HG02588 (cell line): ENCODE results near the gene CCT7.
A peak's percentile ranks its signal among the peaks of the same experiment; 100 is the strongest.

Source experiments
- ATAC-seq: cut with Tn5 transposase; IDR thresholded peaks from one replicate; pipeline ENCODE4 v1.9.1; 2021; ENCODE audit warnings: mild to moderate bottlenecking, moderate library complexity; ENCODE audit not compliant: unreplicated experiment

Gene CCT7

GRCh38 chr2:73225513-73226360 lies 8.4 kb upstream of the CCT7 start:
- no peak for ATAC-seq

GRCh38 chr2:73227086-73227485 lies 7.0 kb upstream of the CCT7 start:
- no peak for ATAC-seq

GRCh38 chr2:73228631-73229030 lies 5.5 kb upstream of the CCT7 start:
- ATAC-seq, result no peak

GRCh38 chr2:73232403-73233153 lies 1.5 kb upstream of the CCT7 start:
- peak; percentile 3 for ATAC-seq

GRCh38 chr2:73233154-73233931 lies 765 bp upstream of the CCT7 start, which contains the start of gene PRADC1:
PRADC1 (minus strand) TSS chr2:73233239; CDS start chr2:73233160, 79 bp downstream.
- peak; percentile 91 for ATAC-seq

- ATAC-seq, result no peak
Observed at GRCh38 chr2:73235315-73236028, 1.4 kb downstream of the CCT7 start.

GRCh38 chr2:73237168-73237567 lies 3.1 kb downstream of the CCT7 start:
- ATAC-seq, result no peak

GRCh38 chr2:73238149-73238548 lies 4.0 kb downstream of the CCT7 start:
- no peak for ATAC-seq

- ATAC-seq, result no peak
Observed at GRCh38 chr2:73238976-73239375, 4.9 kb downstream of the CCT7 start.

GRCh38 chr2:73239776-73240175 lies 5.7 kb downstream of the CCT7 start:
- no peak for ATAC-seq

- no peak for ATAC-seq
Observed at GRCh38 chr2:73243884-73244570, 9.9 kb downstream of the CCT7 start.

GRCh38 chr2:73244580-73244979 lies 10.5 kb downstream of the CCT7 start:
- no peak for ATAC-seq

- no peak for ATAC-seq
Observed at GRCh38 chr2:73246850-73247249, 12.7 kb downstream of the CCT7 start.

- no peak for ATAC-seq
Observed at GRCh38 chr2:73249636-73250035, 15.5 kb downstream of the CCT7 start.

- ATAC-seq, result no peak
Observed at GRCh38 chr2:73250872-73251846, 17.1 kb downstream of the CCT7 start.

- ATAC-seq, result no peak
Observed at GRCh38 chr2:73252238-73253027, 18.3 kb downstream of the CCT7 start.

GRCh38 chr2:73253400-73253799 lies 19.3 kb downstream of the CCT7 start:
- ATAC-seq, result no peak

GRCh38 chr2:73253901-73254300 lies 19.8 kb downstream of the CCT7 start:
- no peak for ATAC-seq
